ENCODE data around the gene C1orf35.

GRCh38 chr1:228094432-228095016, 8.6 kb downstream of the C1orf35 start:
- TF ChIP-seq POLR2A (IDR thresholded peaks at IDR 0.05) (no peak), EP300 (IDR thresholded peaks at IDR 0.05) (no peak)
